Cardiac septum (tissue), 1 donor: ENCODE results near the gene GUCA1A. TPM values are rescaled to one million over a fixed set of nuclear protein-coding genes. Genes with fewer than 3 reads are reported as not detected.

Experiments used
- DNase-seq: peaks from one replicate; pipeline ENCODE4 v3.0.0-alpha.2; 2020; ENCODE audit warnings: low spot score
- intact Hi-C: fragments of 100-400 bp; cut with DNase I; formaldehyde crosslinking; loops from one replicate; pipeline ENCODE4 v1.14.0; 2022
- long read RNA-seq: library from polyadenylated mRNA; unstranded; transcript quantifications from one replicate; pipeline ENCODE4 v2.0.0, GENCODE V29; 2021
- total RNA-seq: library from RNA; stranded (reverse); fragmentation: NEBNext Ultra II Directional; extraction: Animal tissue kit (Norgen Biotek cat#: 25700); gene quantifications from one replicate; pipeline ENCODE4 v1.2.1, GENCODE V29; 2021
- donor health status: DM: no; HTN: no; CAD: no.

GUCA1A gene
- total RNA-seq: not detected
- long read RNA-seq: 0 reads

GRCh38 chr6:42173101-42173500 lies at the start of gene GUCA1A:
GUCA1A (plus strand) TSS chr6:42173364; CDS start chr6:42173614, 250 bp downstream.
- DNase-seq: no peak
- intact Hi-C loops: no loop called here

- intact Hi-C loops: no loop called here
- DNase-seq: no peak
Observed at GRCh38 chr6:42123379-42124103, 49.6 kb upstream of the GUCA1A start.

- intact Hi-C loops: no loop called here
- DNase-seq: no peak
Observed at GRCh38 chr6:42124223-42124836, 48.8 kb upstream of the GUCA1A start.

GRCh38 chr6:42125231-42125630 lies 47.9 kb upstream of the GUCA1A start:
- DNase-seq: no peak
- intact Hi-C loops: no loop called here

GRCh38 chr6:42125663-42126062 lies 47.5 kb upstream of the GUCA1A start:
- no peak for DNase-seq
- intact Hi-C loops: no loop called here

GRCh38 chr6:42128460-42129359 lies 44.5 kb upstream of the GUCA1A start:
- DNase-seq: no peak
- intact Hi-C loops: no loop called here

GRCh38 chr6:42129360-42129676 lies 43.8 kb upstream of the GUCA1A start:
- intact Hi-C loops: no loop called here
- DNase-seq: no peak

- intact Hi-C loops: no loop called here
- no peak for DNase-seq
Observed at GRCh38 chr6:42131531-42131930, 41.6 kb upstream of the GUCA1A start.

- intact Hi-C loops: no loop called here
- DNase-seq: no peak
Observed at GRCh38 chr6:42133926-42134325, 39.2 kb upstream of the GUCA1A start.

GRCh38 chr6:42135161-42135560 lies 38.0 kb upstream of the GUCA1A start:
- intact Hi-C loops: no loop called here
- DNase-seq: no peak

GRCh38 chr6:42135722-42136121 lies 37.4 kb upstream of the GUCA1A start:
- intact Hi-C loops: no loop called here
- DNase-seq: no peak

GRCh38 chr6:42136508-42137193 lies 36.5 kb upstream of the GUCA1A start:
- intact Hi-C loops: no loop called here
- DNase-seq: no peak

- no peak for DNase-seq
- intact Hi-C loops: no loop called here
Observed at GRCh38 chr6:42137194-42137753, 35.9 kb upstream of the GUCA1A start.

- no peak for DNase-seq
- intact Hi-C loops: no loop called here
Observed at GRCh38 chr6:42138190-42138589, 35.0 kb upstream of the GUCA1A start.

- intact Hi-C loops: no loop called here
- DNase-seq: no peak
Observed at GRCh38 chr6:42138630-42139619, 34.2 kb upstream of the GUCA1A start.

GRCh38 chr6:42140032-42140431 lies 33.1 kb upstream of the GUCA1A start:
- intact Hi-C loops: no loop called here
- DNase-seq: no peak

- intact Hi-C loops: no loop called here
Observed at GRCh38 chr6:42140756-42141602, 32.2 kb upstream of the GUCA1A start.

More at GRCh38 chr6:42140756-42141602, 32.2 kb upstream of the GUCA1A start:
- no peak for DNase-seq
